Uterus (tissue), 4 donors: ENCODE measurements around the gene ZNF70. TPM values are rescaled to one million over a fixed set of nuclear protein-coding genes. Genes with fewer than 3 reads are reported as not detected.

ENCODE experiments used
- DNase-seq, 2 donors: peaks; one replicate each; pipeline ENCODE4 v3.0.0-alpha.2; 2019 to 2020
- H3K27ac ChIP-seq, 2 donors: fragments of 200-600 bp; sonication (generic); 1 replicate in 1 of 2; 2 replicates in 1 of 2; pipeline ENCODE4 v1.5.1; 2016 to 2018
- H3K27me3 ChIP-seq, 2 donors: fragments of 200-600 bp; sonication (generic); one replicate each; pipeline ENCODE4 v1.5.1; 2018 to 2019; ENCODE audit warnings: control low read depth in 1 of 2
- H3K36me3 ChIP-seq, 2 donors: fragments of 200-600 bp; sonication (generic); one replicate each; pipeline ENCODE4 v1.5.1; 2019; ENCODE audit warnings: control low read depth in 1 of 2
- H3K4me1 ChIP-seq, 2 donors: fragments of 200-600 bp; sonication (generic); one replicate each; pipeline ENCODE4 v1.5.1; 2018 to 2019; ENCODE audit warnings: control low read depth in 1 of 2
- H3K4me3 ChIP-seq, 2 donors: fragments of 200-600 bp; sonication (generic); 1 replicate in 1 of 2; 2 replicates in 1 of 2; pipeline ENCODE4 v1.5.1; 2018 to 2019; ENCODE audit warnings: mild to moderate bottlenecking in 1 of 2
- H3K9me3 ChIP-seq, 2 donors: fragments of 200-600 bp; sonication (generic); one replicate each; pipeline ENCODE4 v1.5.1; 2019; ENCODE audit warnings: control low read depth in 1 of 2
- POLR2A ChIP-seq, 2 donors: fragments of 450-650 bp; IDR thresholded peaks; one replicate each; pipeline ENCODE4 v1.6.1; 2016; ENCODE audit warnings: antibody characterized with exemption in 2 of 2, mild to moderate bottlenecking in 1 of 2, moderate library complexity in 1 of 2
- intact Hi-C: fragments of 100-400 bp; cut with DNase I; formaldehyde crosslinking; loops from one replicate; pipeline ENCODE4 v1.15.1; 2023; ENCODE audit warnings: low total_unique reads
- total RNA-seq, 4 donors: library from RNA; depleted of rRNA in 3 of 4; stranded (reverse); fragments of >200 nt in 3 of 4; gene quantifications; one replicate each; pipeline versions ENCODE4 v1.1.0 to v1.2.4, GENCODE V29; 2014 to 2023
- TF ChIP-seq, protein P1 (sequence below), 4 experiments: fragments of 200-600 bp in 2 of 4; fragments of 450-650 bp in 2 of 4; sonication (generic) in 2 of 4; IDR thresholded peaks; one replicate each; pipeline ENCODE4 v1.5.1; 2016 to 2019; ENCODE audit warnings: antibody characterized with exemption in 4 of 4, mild to moderate bottlenecking in 2 of 4, moderate library complexity in 1 of 4
- donor health status: DM: yes; HTN: yes; CAD: no.

ZNF70 gene
- total RNA-seq, 4 donors from 2014 or later, result 3.6 to 13.8 (median 6.2) TPM

DNA sequence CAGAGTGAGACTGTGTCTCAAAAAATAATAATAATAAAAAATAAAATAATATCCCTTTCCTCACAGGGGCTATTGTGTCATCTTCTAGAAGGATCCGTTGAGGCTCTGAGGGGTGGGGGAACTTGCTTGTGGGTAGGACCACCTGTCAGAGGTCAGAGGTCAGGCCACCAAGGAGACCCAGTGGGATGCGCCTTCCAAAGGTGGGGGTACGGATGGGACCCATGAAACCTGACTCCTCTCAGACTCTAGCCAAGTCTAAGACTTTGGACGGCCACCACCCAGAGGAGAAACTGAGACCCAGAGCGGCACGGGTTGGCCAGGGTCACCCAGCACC lies 21.4 kb upstream of the ZNF70 start:
- peak in 1 of 2 donors; percentile 40 for DNase-seq
- Histone ChIP-seq H3K4me1 (no peaks in the 10 kb centered on the region), H3K27me3 (no peaks in the 10 kb centered on the region), H3K36me3 (no peaks in the 10 kb centered on the region), H3K9me3 (no peaks in the 10 kb centered on the region), H3K27ac (peak overlapping the region; percentile 49 to 56), H3K4me3 (peak overlapping the region; percentile 11 to 45)
- intact Hi-C loops, result no loop called here
- no peak for TF ChIP-seq POLR2A (IDR thresholded peaks at IDR 0.05)
- TF ChIP-seq, protein P1, sequence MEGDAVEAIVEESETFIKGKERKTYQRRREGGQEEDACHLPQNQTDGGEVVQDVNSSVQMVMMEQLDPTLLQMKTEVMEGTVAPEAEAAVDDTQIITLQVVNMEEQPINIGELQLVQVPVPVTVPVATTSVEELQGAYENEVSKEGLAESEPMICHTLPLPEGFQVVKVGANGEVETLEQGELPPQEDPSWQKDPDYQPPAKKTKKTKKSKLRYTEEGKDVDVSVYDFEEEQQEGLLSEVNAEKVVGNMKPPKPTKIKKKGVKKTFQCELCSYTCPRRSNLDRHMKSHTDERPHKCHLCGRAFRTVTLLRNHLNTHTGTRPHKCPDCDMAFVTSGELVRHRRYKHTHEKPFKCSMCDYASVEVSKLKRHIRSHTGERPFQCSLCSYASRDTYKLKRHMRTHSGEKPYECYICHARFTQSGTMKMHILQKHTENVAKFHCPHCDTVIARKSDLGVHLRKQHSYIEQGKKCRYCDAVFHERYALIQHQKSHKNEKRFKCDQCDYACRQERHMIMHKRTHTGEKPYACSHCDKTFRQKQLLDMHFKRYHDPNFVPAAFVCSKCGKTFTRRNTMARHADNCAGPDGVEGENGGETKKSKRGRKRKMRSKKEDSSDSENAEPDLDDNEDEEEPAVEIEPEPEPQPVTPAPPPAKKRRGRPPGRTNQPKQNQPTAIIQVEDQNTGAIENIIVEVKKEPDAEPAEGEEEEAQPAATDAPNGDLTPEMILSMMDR (IDR thresholded peaks at IDR 0.05), result no peak

DNA sequence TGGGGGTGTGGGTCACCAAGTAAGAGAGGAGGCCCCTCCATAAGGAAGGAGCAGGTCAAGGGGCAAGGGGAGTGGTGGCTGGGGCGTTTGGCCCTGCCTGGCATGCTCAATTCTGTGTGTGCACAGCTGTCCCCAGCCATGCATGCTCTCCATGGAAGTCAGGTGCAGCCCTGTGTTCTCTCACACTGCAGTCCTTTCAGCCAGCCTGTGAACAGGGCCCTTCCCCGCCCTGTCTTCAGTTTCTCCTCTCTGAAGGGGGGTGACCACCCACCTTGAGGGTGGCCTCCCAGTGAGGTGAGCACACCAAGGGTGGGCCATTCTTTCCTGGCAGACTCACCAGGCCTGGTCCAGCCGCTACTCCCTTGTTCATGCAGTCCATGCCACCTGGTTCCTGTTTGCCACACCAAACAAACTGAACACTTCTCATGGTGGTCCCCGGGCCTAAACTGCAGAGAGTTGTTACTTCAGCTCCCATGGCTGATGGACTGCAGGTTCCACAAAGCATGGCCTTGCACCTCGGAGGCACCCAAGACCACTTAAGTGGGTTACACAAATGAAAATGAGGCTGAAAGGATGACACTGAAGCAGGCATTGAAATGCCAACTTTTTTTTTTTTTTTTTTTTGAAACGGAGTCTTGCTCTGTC lies 18.5 kb upstream of the ZNF70 start:
- no peak for DNase-seq
- no peak for TF ChIP-seq POLR2A (IDR thresholded peaks at IDR 0.05)
- TF ChIP-seq, protein P1 (IDR thresholded peaks at IDR 0.05), result no peak
- H3K4me3 ChIP-seq, result no peak overlapping the region
- no peak overlapping the region for H3K27ac ChIP-seq
- H3K4me1 ChIP-seq, result no peaks in the 10 kb centered on the region
- intact Hi-C loops, result loop anchor here (5.0 kb wide), 1 partner anchor 78 kb away; no protein-coding TSS in a partner anchor
- H3K27me3 ChIP-seq, result no peaks in the 10 kb centered on the region
- H3K36me3 ChIP-seq, result no peaks in the 10 kb centered on the region
- no peaks in the 10 kb centered on the region for H3K9me3 ChIP-seq

DNA sequence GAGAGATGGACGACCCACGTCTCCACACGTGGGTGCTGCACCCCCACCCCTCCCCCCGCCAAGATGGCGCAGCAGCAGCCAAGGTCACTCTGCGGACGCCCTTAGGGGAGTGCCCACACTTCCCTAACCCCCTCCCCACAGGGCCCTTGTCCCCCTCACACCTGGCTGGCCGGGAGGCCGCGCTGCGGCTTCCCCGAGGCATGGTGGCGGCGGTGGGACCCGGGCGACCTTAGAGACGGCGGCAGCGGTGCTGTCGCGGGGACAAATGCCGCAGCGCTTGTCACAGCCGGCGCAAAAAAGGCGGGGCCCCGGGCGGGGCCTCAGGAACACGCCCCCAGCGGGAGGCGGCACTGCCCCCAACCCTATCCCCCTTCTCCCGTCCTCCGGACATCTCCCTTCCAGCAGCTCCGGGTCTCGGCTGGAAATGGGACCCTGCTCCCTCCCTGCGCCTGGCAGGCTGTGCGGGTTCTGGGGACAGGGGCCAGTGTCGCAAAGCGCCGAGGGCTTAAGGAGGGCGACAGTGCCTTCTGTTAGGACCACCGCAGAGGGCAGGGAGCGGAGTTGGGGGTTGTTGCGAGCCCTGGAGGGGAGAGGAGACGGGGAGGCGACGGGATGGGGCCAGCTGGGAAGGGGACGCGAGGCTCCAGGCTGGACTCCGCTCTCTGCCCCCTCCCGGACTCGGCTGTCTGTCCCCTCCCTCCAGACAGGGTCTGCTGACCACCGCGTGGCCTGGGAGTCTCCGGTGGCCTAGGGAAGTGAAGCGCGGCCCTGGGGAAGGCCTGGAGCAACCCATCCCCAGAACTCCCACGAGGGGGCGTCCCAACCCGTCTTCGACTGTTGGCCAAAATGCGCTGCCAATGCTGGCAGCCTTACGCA lies 17.0 kb upstream of the ZNF70 start, which contains the start of gene CHCHD10:
Gene CHCHD10 (minus strand): TSS at position 300 of the 876 bp plus-strand sequence. CDS start 98 bp downstream, at position 202.
- peaks cover 0 to 3% of the 10 kb centered on the region in 2 donors for H3K4me1 ChIP-seq
- TF ChIP-seq, protein P1 (IDR thresholded peaks at IDR 0.05), result peak; percentile 74 to 88 (median 82)
- peak in 1 of 2 donors; percentile 56 for TF ChIP-seq POLR2A (IDR thresholded peaks at IDR 0.05)
- H3K4me3 ChIP-seq, result peak within 1 kb of the TSS; percentile 36 to 44
- no peaks in the 10 kb centered on the region for H3K36me3 ChIP-seq
- intact Hi-C loops, result loop anchor here (5.0 kb wide), 1 partner anchor 79 kb away; no protein-coding TSS in a partner anchor
- H3K9me3 ChIP-seq, result no peaks in the 10 kb centered on the region
- H3K27me3 ChIP-seq, result no peaks in the 10 kb centered on the region
- H3K27ac ChIP-seq, result peak within 1 kb of the TSS; percentile 43 to 57
- peak; percentile 73 to 78 for DNase-seq

DNA sequence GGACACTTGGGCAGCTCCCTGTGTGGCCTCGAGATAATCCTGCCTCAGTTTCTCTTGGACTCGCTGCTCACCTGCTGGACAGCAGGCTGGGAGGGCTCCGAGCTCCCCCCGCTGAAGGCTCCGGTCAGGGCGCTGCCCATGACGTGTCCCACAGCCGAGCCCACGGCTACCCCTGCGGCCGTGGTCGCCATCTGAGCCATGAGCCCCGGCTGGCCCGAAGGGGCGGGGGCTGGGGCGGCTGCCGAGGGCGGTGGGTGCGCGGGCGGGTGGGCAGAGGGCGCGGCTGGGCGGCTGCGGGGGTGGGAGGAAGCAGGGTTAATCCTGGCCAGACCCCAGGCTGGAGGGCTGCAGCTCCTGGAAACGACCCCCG lies 16.4 kb upstream of the ZNF70 start:
- H3K27ac ChIP-seq, result peak overlapping the region; percentile 43 to 57
- no peaks in the 10 kb centered on the region for H3K36me3 ChIP-seq
- peak overlapping the region; percentile 36 to 44 for H3K4me3 ChIP-seq
- H3K9me3 ChIP-seq, result no peaks in the 10 kb centered on the region
- no peak for DNase-seq
- intact Hi-C loops, result loop anchor here (5.0 kb wide), 1 partner anchor 80 kb away; no protein-coding TSS in a partner anchor
- TF ChIP-seq POLR2A (IDR thresholded peaks at IDR 0.05), result no peak
- TF ChIP-seq, protein P1 (IDR thresholded peaks at IDR 0.05), result no peak
- peaks cover 0 to 3% of the 10 kb centered on the region in 2 donors for H3K4me1 ChIP-seq
- no peaks in the 10 kb centered on the region for H3K27me3 ChIP-seq
